SH-SY5Y (cell line): ENCODE measurements around the gene SLC1A1.

Source experiments
- GATA2 ChIP-seq: IDR thresholded peaks from 2 replicates; pipeline ENCODE4 v1.6.1; 2011; ENCODE audit warnings: mild to moderate bottlenecking, low read depth, low read length
- GATA3 ChIP-seq: IDR thresholded peaks from 2 replicates; pipeline ENCODE4 v1.6.1; 2011; ENCODE audit warnings: low read depth, mild to moderate bottlenecking, low read length, moderate library complexity

DNA sequence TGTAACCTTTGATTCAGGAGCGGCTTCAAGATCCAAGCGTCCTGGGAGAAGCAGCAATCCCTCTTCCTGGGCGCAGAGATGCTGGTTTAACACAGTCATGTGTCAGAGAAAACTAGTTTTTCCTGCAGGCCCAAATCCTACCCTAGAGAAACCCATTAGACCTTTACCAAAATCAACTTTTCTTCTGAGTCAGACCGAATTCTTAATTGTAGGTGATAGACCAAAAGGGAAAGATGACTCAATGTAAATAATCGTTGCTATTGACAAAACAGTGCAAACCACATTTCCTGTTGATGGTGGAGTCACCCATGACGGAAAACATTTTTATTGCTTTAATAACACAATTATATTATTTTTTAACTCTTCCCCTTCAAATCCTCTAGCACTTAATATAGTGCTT is 40.1 kb downstream of the SLC1A1 start:
- TF ChIP-seq GATA2 (no peak), GATA3 (no peak)
